HepG2 (cell line): ENCODE measurements around the gene PRR36. TPM values are rescaled to one million over a fixed set of nuclear protein-coding genes. Genes with fewer than 3 reads are reported as not detected.

Source experiments
- CBX2 ChIP-seq, 2 experiments: fragments of 200-600 bp in 1 of 2; sonication (generic); formaldehyde crosslinking in 1 of 2; IDR thresholded peaks; 2 replicates each; pipeline versions ENCODE4 v1.7.0 to v1.8.1; 2018 to 2022; ENCODE audit warnings: low read depth in 2 of 2, low read length in 1 of 2, mild to moderate bottlenecking in 1 of 2, missing genetic modification reagents in 1 of 2
- ESRRA ChIP-seq: sonication (generic); formaldehyde crosslinking; IDR thresholded peaks from 2 replicates; pipeline ENCODE4 v1.5.1; 2020; ENCODE audit warnings: mild to moderate bottlenecking, low read depth, missing genetic modification reagents
- ETV5 ChIP-seq: IDR thresholded peaks from 2 replicates; pipeline ENCODE4 v1.6.1; 2018; ENCODE audit warnings: missing biosample characterization, missing genetic modification reagents, inconsistent platforms, borderline replicate concordance
- GMEB2 ChIP-seq: IDR thresholded peaks from 2 replicates; pipeline ENCODE4 v1.6.1; 2016; ENCODE audit warnings: missing biosample characterization, missing genetic modification reagents, low read depth
- HDAC1 ChIP-seq: sonication (generic); formaldehyde crosslinking; IDR thresholded peaks from 2 replicates; pipeline ENCODE4 v1.5.1; 2020; ENCODE audit warnings: mild to moderate bottlenecking, missing genetic modification reagents
- IKZF4 ChIP-seq: sonication (generic); formaldehyde crosslinking; IDR thresholded peaks from 2 replicates; pipeline ENCODE4 v1.5.1; 2020; ENCODE audit warnings: borderline replicate concordance, mild to moderate bottlenecking, low read depth, missing genetic modification reagents; ENCODE audit errors: not compliant biosample characterization
- KLF15 ChIP-seq: sonication (generic); formaldehyde crosslinking; IDR thresholded peaks from 2 replicates; pipeline ENCODE4 v1.8.1; 2023; ENCODE audit warnings: borderline replicate concordance, mild to moderate bottlenecking, inconsistent platforms, missing genetic modification reagents, mixed read lengths
- KLF16 ChIP-seq, 2 experiments: sonication (generic) in 1 of 2; formaldehyde crosslinking in 1 of 2; IDR thresholded peaks; 2 replicates each; pipeline versions ENCODE4 v1.6.1 to v1.8.0; 2016 to 2023; ENCODE audit warnings: missing genetic modification reagents in 2 of 2, missing compliant biosample characterization in 1 of 2
- POGZ ChIP-seq: sonication (generic); formaldehyde crosslinking; IDR thresholded peaks from 2 replicates; pipeline ENCODE4 v1.4.0; 2020; ENCODE audit warnings: mild to moderate bottlenecking, missing genetic modification reagents
- PPARG ChIP-seq: conservative IDR thresholded peaks from 2 replicates; pipeline ENCODE4 v1.6.1; 2016; ENCODE audit warnings: missing biosample characterization, missing genetic modification reagents
- SMAD1 ChIP-seq: sonication (generic); formaldehyde crosslinking; IDR thresholded peaks from 2 replicates; pipeline ENCODE4 v1.4.0; 2020; ENCODE audit warnings: missing genetic modification reagents, low read depth, mild to moderate bottlenecking, borderline replicate concordance
- ZBTB49 ChIP-seq: sonication (generic); formaldehyde crosslinking; IDR thresholded peaks from 2 replicates; pipeline ENCODE4 v1.4.0; 2020; ENCODE audit warnings: missing genetic modification reagents, borderline replicate concordance
- ZC3H4 ChIP-seq: sonication (generic); formaldehyde crosslinking; IDR thresholded peaks from 2 replicates; pipeline ENCODE4 v1.4.0; 2020; ENCODE audit warnings: missing genetic modification reagents, borderline replicate concordance
- ZHX2 ChIP-seq, 2 experiments: sonication (generic) in 1 of 2; formaldehyde crosslinking in 1 of 2; IDR thresholded peaks; 2 replicates each; pipeline versions ENCODE4 v1.6.1 to v1.9.0; 2014 to 2022; ENCODE audit warnings: antibody characterized with exemption in 1 of 2, borderline replicate concordance in 1 of 2, inconsistent platforms in 1 of 2, low read depth in 1 of 2, missing genetic modification reagents in 1 of 2
- ZKSCAN1 ChIP-seq: fragments of 150-350 bp; IDR thresholded peaks from 2 replicates; pipeline ENCODE4 v1.6.1; 2014; ENCODE audit warnings: low read length
- ZNF614 ChIP-seq: IDR thresholded peaks from 2 replicates; pipeline ENCODE4 v1.6.1; 2018; ENCODE audit warnings: missing biosample characterization, missing genetic modification reagents, inconsistent platforms, borderline replicate concordance
- ZNF740 ChIP-seq: sonication (generic); formaldehyde crosslinking; IDR thresholded peaks from 2 replicates; pipeline ENCODE4 v1.4.0; 2020; ENCODE audit warnings: missing genetic modification reagents
- polyA plus RNA-seq, 8 experiments: library from polyadenylated mRNA; depleted of rRNA in 3 of 8; stranded (reverse) in 7 of 8; unstranded in 1 of 8; fragments of >200 nt; fragmentation: Illumina TruSeq in 4 of 8; extraction: Trizol in 4 of 8; gene quantifications; 2 replicates each; pipeline versions ENCODE4 v1.2.1 to v1.2.3, GENCODE V29; 2011 to 2016; ENCODE audit warnings: low read depth in 4 of 8, missing spikeins in 1 of 8, mixed read lengths in 1 of 8; ENCODE audit not compliant: insufficient read depth in 1 of 8
- total RNA-seq, 5 experiments: library from RNA; depleted of rRNA; stranded (reverse); fragments of >200 nt; fragmentation: Illumina TruSeq; extraction: Trizol; gene quantifications; 2 replicates each; pipeline ENCODE4 v1.2.3, GENCODE V29; 2016; ENCODE audit warnings: low read depth in 1 of 5

Gene PRR36
- total and polyA plus RNA-seq, 2 of the 13 experiments (the other 11 are each of a cell fraction or from before 2014, with no cell fraction given): 0.07 to 0.17 TPM

GRCh38 chr19:7869453-7869909 lies 4.7 kb downstream of the PRR36 start (continued):
- TF ChIP-seq SMAD1 (peak; percentile 68; the same call in 1 of the 2 replicates), ESRRA (CRISPR knock-in tag) (0 out of 2 replicates have a peak, but pooled peaks have one; percentile 8), PPARG (CRISPR knock-in tag) (0 out of 2 replicates have a peak, but pooled peaks have one; percentile 5), HDAC1 (CRISPR knock-in tag) (peak; percentile 28), KLF15 (CRISPR knock-in tag) (0 out of 2 replicates have a peak, but pooled peaks have one; percentile 23), POGZ (CRISPR knock-in tag) (no peak; the same call in 1 of the 2 replicates), ZNF614 (CRISPR knock-in tag) (peak; percentile 30; the same call in 1 of the 2 replicates), GMEB2 (CRISPR knock-in tag) (no peak), CBX2 (IDR thresholded peaks at IDR 0.05; ENCODE audit: low read depth, low read length) (no peak), CBX2 (CRISPR knock-in tag; IDR thresholded peaks at IDR 0.05; ENCODE audit: low read depth) (no peak), ZNF740 (CRISPR knock-in tag) (no peak), IKZF4 (CRISPR knock-in tag) (no peak), ZC3H4 (CRISPR knock-in tag) (no peak), ZKSCAN1 (no peak), ZHX2 (IDR thresholded peaks at IDR 0.05; ENCODE audit: low read depth) (no peak), ZHX2 (CRISPR knock-in tag; IDR thresholded peaks at IDR 0.05; ENCODE audit: borderline replicate concordance) (peak; percentile 75; the same call in 1 of the 2 replicates), ZBTB49 (CRISPR knock-in tag) (no peak), ETV5 (no peak), KLF16 (CRISPR knock-in tag; IDR thresholded peaks at IDR 0.05) (no peak)
